Transverse colon (tissue), 4 donors: ENCODE data around the gene POTEI. TPM values are rescaled to one million over a fixed set of nuclear protein-coding genes. Genes with fewer than 3 reads are reported as not detected.
"Not testable (repeated sequence)": the region's sequence is repeated elsewhere in the genome, so short reads cannot be mapped to it uniquely, and the experiment has no call there.

Source experiments
- DNase-seq: peaks from one replicate; pipeline ENCODE4 v3.0.0-alpha.2; 2019
- H3K27ac ChIP-seq, 4 donors: fragments of 200-600 bp; sonication (generic); 2 replicates each; pipeline ENCODE4 v1.5.1; 2016 to 2018; ENCODE audit warnings: inconsistent platforms in 4 of 4
- H3K27me3 ChIP-seq: fragments of 200-600 bp; sonication (generic); 2 replicates; pipeline ENCODE4 v1.5.1; 2017; ENCODE audit warnings: inconsistent platforms
- H3K36me3 ChIP-seq, 4 donors: fragments of 200-600 bp; sonication (generic); 2 replicates each; pipeline ENCODE4 v1.5.1; 2017 to 2019; ENCODE audit warnings: inconsistent platforms in 4 of 4
- H3K4me1 ChIP-seq, 4 donors: fragments of 200-600 bp; sonication (generic); 2 replicates each; pipeline ENCODE4 v1.5.1; 2017 to 2020; ENCODE audit warnings: inconsistent platforms in 4 of 4
- H3K4me3 ChIP-seq, 4 donors: fragments of 200-600 bp; sonication (generic); 1 replicate in 1 of 4; 2 replicates in 3 of 4; pipeline versions ENCODE4 v1.5.1 to v1.6.1; 2017 to 2019; ENCODE audit warnings: inconsistent platforms in 4 of 4
- H3K9me3 ChIP-seq, 2 donors: fragments of 200-600 bp; sonication (generic); 2 replicates each; pipeline ENCODE4 v1.5.1; 2017 to 2019; ENCODE audit warnings: inconsistent platforms in 2 of 2
- CTCF ChIP-seq, 5 experiments: fragments of 200-600 bp in 3 of 5; fragments of 450-650 bp in 2 of 5; sonication (generic) in 3 of 5; IDR thresholded peaks; 1 replicate in 2 of 5; 2 replicates in 3 of 5; pipeline ENCODE4 v1.5.1; 2016 to 2017; ENCODE audit warnings: antibody characterized with exemption in 5 of 5, inconsistent platforms in 3 of 5, mild to moderate bottlenecking in 2 of 5, moderate library complexity in 1 of 5
- WGBS, 2 donors: methylation state at CpG; one replicate each; pipeline ENCODE4 v1.1.5; 2018; ENCODE audit warnings: low coverage in 1 of 2; 5-methylcytosine and 5-hydroxymethylcytosine counted together
- in situ Hi-C, 4 donors: fragments of 200-750 bp; cut with MboI; loops; one replicate each; pipeline versions ENCODE4 v1.15.0 to v1.15.1; 2017; ENCODE audit warnings: low sequenced_read_pairs in 3 of 4, low pct_ligation_motif_present in 1 of 4, low pct_unique_long_range_greater_than_20kb in 1 of 4
- intact Hi-C: fragments of 100-400 bp; cut with DNase I; formaldehyde crosslinking; loops from one replicate; pipeline ENCODE4 v1.15.1; 2023; ENCODE audit warnings: low total_unique reads
- total RNA-seq, 4 donors: library from RNA; depleted of rRNA; stranded (reverse); fragments of >200 nt; gene quantifications; one replicate each; pipeline ENCODE4 v1.1.0, GENCODE V29; 2016

Gene POTEI
- total RNA-seq, 4 donors from 2014 or later = under 0.01 TPM; not detected in 3

DNA sequence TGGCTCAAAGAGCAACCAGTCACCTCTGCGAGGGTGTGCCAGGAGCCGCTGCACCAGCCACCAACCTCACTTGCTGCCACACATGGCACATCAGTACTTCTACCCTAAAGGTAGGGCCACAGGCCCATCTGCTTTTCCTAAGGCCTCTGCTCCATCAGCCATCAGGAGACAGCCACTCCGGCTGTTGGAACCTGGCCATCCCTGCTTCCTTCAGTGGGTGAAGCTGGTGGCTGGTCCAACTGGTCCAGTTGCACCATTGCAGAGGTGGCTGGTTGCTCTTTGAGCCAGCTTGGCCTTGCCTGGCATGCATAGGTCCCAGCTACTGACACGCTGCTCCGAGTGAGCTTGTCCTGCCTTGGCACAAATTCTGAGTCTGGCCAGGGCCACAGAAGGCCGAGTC is 53.7 kb downstream of the POTEI start:
- DNase-seq, H3K27me3 ChIP-seq, H3K4me3 ChIP-seq, H3K27ac ChIP-seq, H3K4me1 ChIP-seq, in situ Hi-C loops, H3K36me3 ChIP-seq, H3K9me3 ChIP-seq, intact Hi-C loops: not testable (repeated sequence)
- 89% methylated on average over 4 of the region's 6 CpGs; no CpG with 5 or more reads in 1 of the 2 donors for WGBS, 2 donors

GRCh38 chr2:130454712-130455083 is 54.4 kb downstream of the POTEI start:
- intact Hi-C loops, in situ Hi-C loops, H3K4me1 ChIP-seq, H3K4me3 ChIP-seq, H3K9me3 ChIP-seq, DNase-seq, H3K27me3 ChIP-seq, H3K36me3 ChIP-seq, H3K27ac ChIP-seq: not testable (repeated sequence)
- WGBS, 2 donors = 93% methylated on average over 5 of the region's 6 CpGs; no CpG with 5 or more reads in 1 of the 2 donors

DNA sequence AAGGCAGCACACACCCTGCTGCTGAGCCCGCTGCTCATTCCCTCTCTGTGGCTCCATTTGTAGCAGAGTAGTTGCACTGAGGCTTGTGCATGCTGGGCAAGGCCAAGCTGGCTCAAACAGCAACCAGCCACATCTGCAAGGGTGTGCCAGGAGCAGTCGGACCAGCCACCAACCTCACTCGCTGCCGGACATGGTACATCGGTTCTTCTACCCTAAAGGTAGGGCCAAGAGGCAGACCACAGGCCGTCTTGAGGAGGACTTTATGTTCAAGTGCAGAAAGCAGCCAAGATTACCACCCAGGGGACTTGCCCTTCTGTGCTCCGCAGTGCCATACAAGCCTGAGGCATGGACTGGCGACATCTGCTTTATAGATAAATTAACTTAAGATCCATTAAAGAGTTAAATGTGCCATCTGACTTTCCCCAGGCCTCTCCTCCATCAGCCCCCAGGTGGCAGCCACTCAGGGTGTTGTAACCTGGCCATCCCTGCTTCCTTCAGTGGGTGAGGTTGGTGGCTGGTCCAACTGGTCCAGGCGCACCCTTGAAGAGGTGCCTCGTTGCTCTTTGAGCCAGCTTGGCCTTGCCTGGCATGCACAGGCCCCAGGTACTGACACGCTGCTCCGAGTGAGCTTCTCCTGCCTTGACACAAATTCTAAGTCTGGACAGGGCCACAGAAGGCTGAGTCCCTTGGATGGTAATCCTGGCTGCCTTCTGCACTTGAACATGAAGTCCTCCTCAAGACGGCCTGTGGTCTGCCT is 55.0 kb downstream of the POTEI start:
- H3K27ac ChIP-seq, H3K27me3 ChIP-seq, intact Hi-C loops, H3K36me3 ChIP-seq, in situ Hi-C loops, H3K4me1 ChIP-seq, H3K4me3 ChIP-seq, H3K9me3 ChIP-seq, DNase-seq: not testable (repeated sequence)
- 93% methylated on average over 13 of the region's 13 CpGs; no CpG with 5 or more reads in 1 of the 2 donors for WGBS, 2 donors

GRCh38 chr2:130452897-130453296 is 56.2 kb downstream of the POTEI start:
- intact Hi-C loops, H3K9me3 ChIP-seq, H3K27me3 ChIP-seq, in situ Hi-C loops, DNase-seq, H3K4me1 ChIP-seq, H3K27ac ChIP-seq, H3K36me3 ChIP-seq, H3K4me3 ChIP-seq: not testable (repeated sequence)
- WGBS, 2 donors = 100% methylated on average over 1 of the region's 5 CpGs; no CpG with 5 or more reads in 1 of the 2 donors

- H3K9me3 ChIP-seq, H3K27ac ChIP-seq, H3K36me3 ChIP-seq, DNase-seq, H3K27me3 ChIP-seq, H3K4me1 ChIP-seq, in situ Hi-C loops, intact Hi-C loops, H3K4me3 ChIP-seq: not testable (repeated sequence)
- whole genome bisulfite sequencing, 2 donors = 77% methylated on average over 6 of the region's 10 CpGs; no CpG with 5 or more reads in 1 of the 2 donors
Measured at GRCh38 chr2:130451823-130452222, 57.3 kb downstream of the POTEI start.

GRCh38 chr2:130451278-130451677 is 57.9 kb downstream of the POTEI start:
- WGBS, 2 donors = 49% methylated on average over 3 of the region's 3 CpGs; no CpG with 5 or more reads in 1 of the 2 donors
- in situ Hi-C loops, H3K27me3 ChIP-seq, H3K36me3 ChIP-seq, H3K27ac ChIP-seq, H3K9me3 ChIP-seq, H3K4me3 ChIP-seq, intact Hi-C loops, DNase-seq, H3K4me1 ChIP-seq: not testable (repeated sequence)

DNA sequence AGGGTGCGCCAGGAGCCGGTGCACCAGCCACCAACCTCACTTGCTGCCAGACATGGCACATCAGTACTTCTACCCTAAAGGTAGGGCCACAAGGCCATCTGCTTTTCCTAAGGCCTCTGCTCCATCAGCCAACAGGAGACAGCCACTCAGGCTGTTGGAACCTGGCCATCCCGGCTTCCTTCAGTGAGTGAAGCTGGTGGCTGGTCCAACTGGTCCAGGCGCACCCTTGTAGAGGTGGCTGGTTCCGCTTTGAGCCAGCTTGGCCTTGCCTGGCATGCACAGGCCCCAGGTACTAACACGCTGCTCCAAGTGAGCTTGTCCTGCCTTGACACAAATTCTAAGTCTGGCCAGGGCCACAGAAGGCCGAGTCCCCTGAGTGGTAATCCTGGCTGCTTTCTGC is 58.8 kb downstream of the POTEI start:
- 96% methylated on average over 4 of the region's 7 CpGs; no CpG with 5 or more reads in 1 of the 2 donors for WGBS, 2 donors
- H3K9me3 ChIP-seq, H3K27me3 ChIP-seq, intact Hi-C loops, DNase-seq, in situ Hi-C loops, H3K36me3 ChIP-seq, H3K4me1 ChIP-seq, H3K4me3 ChIP-seq, H3K27ac ChIP-seq: not testable (repeated sequence)

- H3K36me3 ChIP-seq, intact Hi-C loops, H3K27ac ChIP-seq, H3K4me1 ChIP-seq, H3K27me3 ChIP-seq, H3K9me3 ChIP-seq, in situ Hi-C loops: not testable (repeated sequence)
- 2% methylated on average over 30 of the region's 34 CpGs; no CpG with 5 or more reads in 1 of the 2 donors for WGBS, 2 donors
- peak overlapping the region; percentile 20 to 52 (median 33) for H3K4me3 ChIP-seq
- DNase-seq = peak; percentile 66
- TF ChIP-seq CTCF (IDR thresholded peaks at IDR 0.05) = peak; percentile 28 to 40 (median 31)
Measured at GRCh38 chr2:130427631-130428030, 81.5 kb downstream of the POTEI start.

DNA sequence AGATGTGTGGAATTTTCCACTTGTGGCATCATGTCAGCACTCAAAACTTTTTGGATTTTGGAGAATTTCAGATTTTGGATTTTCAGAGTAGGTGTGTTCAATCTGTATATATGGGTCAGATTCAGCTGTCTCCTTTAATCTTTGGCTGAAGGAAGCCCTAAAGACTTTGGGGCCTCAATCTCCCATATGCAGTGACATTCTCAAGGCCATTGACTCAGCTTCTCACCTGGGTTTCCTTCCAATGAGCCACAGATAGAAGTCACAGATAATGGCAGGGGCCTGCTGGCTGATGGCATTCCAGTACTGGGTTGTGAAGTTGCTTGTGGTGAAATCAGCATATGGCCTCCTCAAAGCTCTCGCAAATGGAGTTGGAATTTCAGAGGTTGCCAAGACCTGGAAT is 90.3 kb downstream of the POTEI start:
- H3K4me1 ChIP-seq, H3K4me3 ChIP-seq, H3K27ac ChIP-seq, DNase-seq, in situ Hi-C loops, H3K27me3 ChIP-seq, intact Hi-C loops, H3K9me3 ChIP-seq, H3K36me3 ChIP-seq: not testable (repeated sequence)
- WGBS, 2 donors = 100% methylated on average over 1 of the region's 1 CpG; no CpG with 5 or more reads in 1 of the 2 donors

- H3K27me3 ChIP-seq, H3K36me3 ChIP-seq, H3K27ac ChIP-seq, H3K4me3 ChIP-seq, intact Hi-C loops, H3K4me1 ChIP-seq, H3K9me3 ChIP-seq, in situ Hi-C loops: not testable (repeated sequence)
- 80% methylated on average over 1 of the region's 1 CpG; no CpG with 5 or more reads in 1 of the 2 donors for WGBS, 2 donors
- peak; percentile 45 for DNase-seq
Measured at GRCh38 chr2:130416693-130417092, 92.4 kb downstream of the POTEI start.
